HG03342 (cell line): ENCODE results near the gene CHPF2.
A peak's percentile ranks its signal among the peaks of the same experiment; 100 is the strongest.

Experiments
- ATAC-seq: cut with Tn5 transposase; IDR thresholded peaks from one replicate; pipeline ENCODE4 v1.9.1; 2021; ENCODE audit warnings: mild to moderate bottlenecking, moderate library complexity; ENCODE audit not compliant: unreplicated experiment

Gene CHPF2

GRCh38 chr7:151232091-151232916, at the start of gene CHPF2:
CHPF2 (plus strand) TSS chr7:151232483; CDS start chr7:151234012, 1,529 bp downstream.
- peak; percentile 97 for ATAC-seq

DNA sequence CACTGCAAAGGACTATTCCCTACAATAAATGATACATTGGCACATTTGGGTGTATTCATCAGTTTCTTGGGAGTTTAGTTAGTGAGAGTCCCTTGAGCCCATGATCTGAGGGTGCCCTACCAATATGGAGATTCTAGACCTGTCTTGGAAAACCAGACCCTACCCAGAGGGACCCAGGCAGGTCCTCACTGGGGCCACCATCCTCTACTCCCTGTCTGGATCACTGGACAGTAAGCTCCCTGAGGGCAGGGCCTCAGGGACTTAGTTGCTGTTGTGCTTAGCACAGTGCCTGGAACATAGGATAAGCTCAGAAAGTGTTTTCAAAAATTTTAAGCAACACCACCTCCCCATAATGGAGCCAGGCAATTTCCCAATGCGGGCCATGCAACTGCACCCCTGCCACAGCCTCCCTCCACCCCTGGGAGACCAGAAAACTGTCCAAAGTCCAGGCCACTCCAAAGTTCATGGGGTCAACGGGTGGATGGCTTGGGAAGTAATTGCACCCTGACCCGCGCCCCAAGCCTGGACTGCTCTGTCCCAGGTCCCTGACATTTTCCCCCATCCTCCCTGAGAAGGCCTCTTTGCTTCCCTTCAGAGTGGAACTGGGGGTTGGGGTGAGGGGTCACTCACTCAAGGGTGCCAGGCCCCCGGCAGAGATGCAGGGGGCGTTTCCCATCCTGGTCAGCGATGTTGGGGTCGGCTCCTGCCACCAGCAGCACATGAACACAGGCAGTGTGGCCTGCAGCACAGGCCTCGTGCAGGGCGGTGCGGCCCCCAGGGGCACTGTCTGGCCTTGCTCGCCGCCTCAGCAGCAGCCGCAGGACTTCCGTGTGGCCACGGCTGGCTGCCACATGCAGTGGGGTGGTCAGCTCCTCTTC, 46.3 kb upstream of the CHPF2 start:
- ATAC-seq: no peak

DNA sequence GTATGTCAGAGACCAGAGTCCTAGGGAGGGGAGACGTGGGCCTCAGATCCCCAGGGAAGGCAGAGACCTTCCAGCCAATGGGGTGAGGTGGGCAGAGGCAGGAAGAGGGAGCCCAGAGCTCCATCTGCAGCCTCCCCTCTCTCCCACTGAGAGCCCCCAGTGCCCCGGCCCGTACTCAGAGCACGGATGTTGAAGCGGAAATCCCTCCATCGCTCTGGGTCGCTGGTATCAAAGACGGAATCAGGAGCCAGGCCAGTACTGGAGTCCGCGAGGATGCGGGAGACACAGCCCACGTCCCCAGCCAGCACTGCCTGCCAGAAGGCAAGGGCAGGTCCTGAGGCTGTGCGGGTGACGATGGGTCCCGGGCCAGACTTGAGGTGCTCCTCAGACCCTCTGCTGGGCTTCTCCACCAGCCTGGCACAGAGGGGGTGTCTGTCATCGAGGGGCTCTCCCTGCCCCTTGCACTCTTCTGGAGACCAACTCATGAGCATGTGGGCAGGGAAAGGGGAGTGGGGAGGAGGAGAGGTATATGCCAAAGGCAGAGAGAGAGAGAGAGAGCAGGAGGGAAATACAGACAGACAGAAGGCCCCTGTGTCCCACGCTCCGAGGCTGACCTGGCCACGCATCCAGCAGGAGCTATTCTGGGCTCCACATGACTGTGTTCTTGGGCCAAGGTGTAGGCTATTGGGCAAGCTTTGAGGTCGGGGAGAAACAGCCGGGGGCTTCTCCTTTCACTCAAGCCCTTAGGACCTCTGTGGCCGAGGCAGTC, 45.5 kb upstream of the CHPF2 start, which contains the start of gene ASB10:
TSS of gene ASB10 (minus strand) at position 611 of the 769 bp plus-strand sequence. CDS start at position 491, 120 bp downstream.
- ATAC-seq: no peak

DNA sequence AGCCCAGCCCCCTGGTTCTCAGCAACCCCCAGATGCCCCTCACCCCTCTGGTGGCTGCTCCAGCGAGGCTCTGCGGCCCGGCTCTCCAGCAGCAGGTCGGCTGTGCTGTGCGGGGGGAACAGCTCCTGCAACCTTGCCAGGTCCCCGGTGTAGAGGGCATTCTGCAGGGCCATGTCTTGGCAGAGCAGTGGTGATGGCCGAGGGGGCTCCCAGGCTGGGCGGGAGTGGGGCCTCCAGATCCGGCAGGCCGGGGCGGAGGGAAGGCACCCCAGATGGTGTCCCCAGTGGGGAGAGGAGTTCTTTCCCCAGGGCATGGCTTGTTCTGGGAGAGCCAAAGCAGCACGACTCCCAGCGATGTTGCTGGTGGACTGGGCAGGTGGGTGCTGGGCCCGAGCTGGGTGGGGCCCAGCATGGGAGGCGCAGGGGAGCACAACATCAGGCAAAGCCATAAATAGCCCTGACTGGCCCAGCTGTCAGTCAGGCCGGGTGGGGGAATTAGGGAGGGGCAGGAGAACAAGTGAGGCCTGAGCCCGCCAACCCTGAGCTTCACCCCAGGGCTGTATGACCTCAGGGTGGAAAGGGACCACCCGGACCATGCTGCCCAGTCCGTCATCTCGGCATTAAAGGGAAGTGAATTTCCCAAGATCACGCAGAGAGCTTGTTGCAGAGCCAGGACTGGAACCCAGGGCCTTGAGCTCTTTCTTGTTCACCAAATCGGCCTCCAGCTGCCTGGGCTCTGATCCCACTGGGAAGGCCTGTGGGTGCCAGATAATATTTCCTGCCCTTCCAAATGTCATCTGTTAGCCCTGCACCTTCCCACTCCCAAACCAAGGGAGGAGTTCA, 44.7 kb upstream of the CHPF2 start:
- ATAC-seq: no peak

- ATAC-seq: no peak
These were observed 44.1 kb upstream of the CHPF2 start for GRCh38 chr7:151188252-151188542.

- no peak for ATAC-seq
These were observed 43.2 kb upstream of the CHPF2 start for GRCh38 chr7:151189038-151189437.

GRCh38 chr7:151191544-151191943, 40.7 kb upstream of the CHPF2 start:
- ATAC-seq: no peak

DNA sequence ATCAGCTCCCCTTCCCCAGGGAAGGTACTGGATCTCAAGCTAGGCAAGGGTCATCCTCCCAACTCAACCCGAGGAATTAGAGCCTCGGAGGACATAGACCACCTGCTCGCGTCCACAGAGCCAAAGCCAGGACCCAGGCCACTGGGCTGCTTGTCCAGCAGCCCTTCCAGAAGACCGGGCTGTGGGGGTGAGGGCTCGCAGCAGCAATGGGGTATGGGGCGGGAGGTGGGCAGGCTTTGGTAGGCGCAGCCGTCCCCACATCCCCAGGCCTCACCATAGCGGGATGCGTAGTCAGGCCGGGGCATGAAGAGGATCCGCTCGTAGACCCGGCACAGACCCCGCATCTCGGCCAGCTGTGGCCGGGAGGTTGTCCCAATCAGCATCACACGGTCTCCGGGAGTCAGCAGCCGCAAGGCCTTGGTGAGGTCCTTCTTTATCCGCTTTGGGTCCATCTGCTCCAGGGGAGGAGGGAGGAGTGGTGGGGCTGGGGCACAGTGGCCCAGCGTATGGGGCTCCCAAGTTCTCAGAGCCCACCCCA, 40.2 kb upstream of the CHPF2 start:
- no peak for ATAC-seq

DNA sequence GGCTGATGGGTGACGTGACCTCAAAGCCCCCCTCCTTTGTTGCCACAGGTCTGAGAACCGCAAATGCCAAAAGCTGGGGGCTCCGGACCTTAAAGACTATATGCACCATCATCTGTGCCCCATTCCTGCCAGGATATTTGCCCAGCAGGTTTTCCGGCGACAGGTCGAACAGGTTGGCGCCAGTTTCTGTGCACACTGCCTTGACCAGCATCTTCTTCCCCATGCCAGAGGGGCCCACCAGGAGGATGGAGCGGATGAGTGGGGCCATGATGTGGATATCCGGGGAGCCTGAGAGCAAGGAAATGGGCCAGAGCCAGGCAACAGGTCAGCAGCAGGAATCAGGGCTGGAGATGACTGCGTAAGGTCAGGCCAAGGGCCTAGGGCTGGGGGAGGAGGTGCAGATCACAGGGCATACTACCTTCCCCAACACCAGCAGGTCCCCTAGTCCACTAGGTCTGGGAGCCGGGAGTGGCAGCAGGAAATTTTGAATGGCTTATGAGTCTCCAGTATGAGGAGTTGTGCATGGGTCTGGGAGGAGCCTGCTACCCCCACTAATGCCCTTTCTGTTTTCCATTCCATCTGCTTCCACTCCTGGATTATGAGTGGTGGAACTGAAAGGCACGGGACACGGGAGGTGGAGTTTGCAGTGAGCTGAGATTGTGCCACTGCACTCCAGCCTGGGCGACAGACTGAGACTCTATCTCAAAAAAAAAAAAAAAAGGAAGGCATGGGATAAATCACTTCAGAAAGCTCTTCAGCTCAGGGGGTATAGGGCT, 38.9 kb upstream of the CHPF2 start:
- ATAC-seq: no peak

GRCh38 chr7:151194188-151194587, 38.1 kb upstream of the CHPF2 start:
- no peak for ATAC-seq

DNA sequence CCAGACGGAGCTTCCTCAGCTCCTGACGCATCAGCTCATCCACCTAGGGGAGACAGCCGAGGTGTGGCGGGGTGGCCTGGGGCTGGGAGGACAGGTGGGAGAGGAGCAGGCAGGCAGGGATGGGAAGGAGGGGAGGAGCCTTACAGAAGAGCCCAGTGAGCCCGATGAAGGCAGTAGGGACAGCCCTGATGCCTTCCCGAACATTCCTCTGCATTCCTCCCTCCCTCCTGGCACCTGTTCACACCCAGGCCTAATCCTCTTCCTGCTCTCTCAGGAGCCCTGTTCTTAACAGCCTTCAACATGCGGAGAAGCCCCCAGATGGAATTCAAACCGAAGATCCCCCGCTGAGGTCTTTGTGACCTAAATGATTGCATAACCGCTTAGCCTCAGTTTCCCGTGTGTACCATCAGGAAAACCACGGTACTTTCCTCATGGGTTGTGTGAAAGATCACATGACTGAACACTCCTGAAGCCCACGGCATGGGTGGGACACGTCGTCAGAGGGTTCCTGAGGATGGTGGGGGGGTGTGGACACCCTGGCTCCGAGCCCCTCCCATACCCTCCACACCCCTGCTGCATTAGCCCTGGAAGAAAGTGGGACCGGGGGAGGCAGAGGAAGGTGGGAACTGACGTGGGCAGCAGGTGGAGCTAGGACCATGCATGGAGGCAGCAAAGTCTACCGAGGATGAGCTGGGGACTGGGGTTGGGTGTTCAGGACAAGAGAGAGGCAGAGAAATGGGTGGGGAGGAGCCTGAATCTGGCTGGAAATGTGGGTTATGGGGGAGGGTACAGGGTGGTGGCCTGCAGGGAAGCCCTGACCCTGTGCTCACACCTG, 36.5 kb upstream of the CHPF2 start:
- ATAC-seq: no peak

- no peak for ATAC-seq
These were observed 34.4 kb upstream of the CHPF2 start for GRCh38 chr7:151197932-151198331.

DNA sequence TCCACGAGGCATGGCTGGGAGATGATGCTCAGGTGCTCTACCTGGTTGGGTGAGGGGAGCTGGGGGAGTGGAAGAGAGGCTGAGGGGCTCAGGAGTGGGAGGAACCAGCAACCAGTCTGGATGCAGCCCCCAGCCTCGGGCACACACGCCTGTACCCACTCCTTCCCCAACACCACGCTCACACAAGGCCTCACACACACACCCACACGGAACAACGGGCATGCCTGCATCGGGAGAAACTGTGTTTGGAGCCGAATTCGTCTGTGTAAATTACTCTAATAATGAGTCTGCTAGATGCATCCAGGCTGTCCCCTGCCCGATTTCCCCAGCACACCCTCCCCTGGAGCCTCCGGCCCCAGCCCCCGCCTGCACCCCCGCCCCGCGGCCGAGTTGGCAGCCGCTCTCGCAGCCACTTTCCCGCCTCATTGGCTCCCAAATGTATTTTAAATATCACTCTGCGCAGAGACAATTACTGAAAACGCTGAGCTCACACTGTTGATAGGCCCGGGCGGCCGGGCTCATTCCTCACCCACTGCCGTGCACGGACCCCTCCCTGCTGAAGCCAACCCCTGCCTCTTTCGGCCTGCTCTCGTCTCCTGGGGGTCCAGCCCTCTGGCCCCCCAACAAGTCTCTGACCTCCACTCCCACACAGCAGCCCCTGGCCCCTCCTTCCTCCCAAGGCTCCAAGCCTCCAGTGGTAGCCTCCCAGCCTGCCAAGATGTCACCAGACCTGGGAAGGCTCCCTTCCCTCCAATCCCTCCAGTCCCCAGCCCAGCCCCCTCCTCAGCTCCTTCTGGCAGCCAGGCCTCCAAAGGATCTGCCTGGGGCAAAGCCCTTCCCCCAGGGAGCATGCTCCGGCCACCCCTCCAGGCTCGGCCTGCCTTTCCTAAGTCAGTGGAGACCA, 33.1 kb upstream of the CHPF2 start:
- no peak for ATAC-seq

GRCh38 chr7:151201344-151201743, 30.9 kb upstream of the CHPF2 start:
- no peak for ATAC-seq

GRCh38 chr7:151201751-151202150, 30.5 kb upstream of the CHPF2 start:
- no peak for ATAC-seq

- ATAC-seq: no peak
These were observed 29.4 kb upstream of the CHPF2 start for GRCh38 chr7:151202836-151203235.

DNA sequence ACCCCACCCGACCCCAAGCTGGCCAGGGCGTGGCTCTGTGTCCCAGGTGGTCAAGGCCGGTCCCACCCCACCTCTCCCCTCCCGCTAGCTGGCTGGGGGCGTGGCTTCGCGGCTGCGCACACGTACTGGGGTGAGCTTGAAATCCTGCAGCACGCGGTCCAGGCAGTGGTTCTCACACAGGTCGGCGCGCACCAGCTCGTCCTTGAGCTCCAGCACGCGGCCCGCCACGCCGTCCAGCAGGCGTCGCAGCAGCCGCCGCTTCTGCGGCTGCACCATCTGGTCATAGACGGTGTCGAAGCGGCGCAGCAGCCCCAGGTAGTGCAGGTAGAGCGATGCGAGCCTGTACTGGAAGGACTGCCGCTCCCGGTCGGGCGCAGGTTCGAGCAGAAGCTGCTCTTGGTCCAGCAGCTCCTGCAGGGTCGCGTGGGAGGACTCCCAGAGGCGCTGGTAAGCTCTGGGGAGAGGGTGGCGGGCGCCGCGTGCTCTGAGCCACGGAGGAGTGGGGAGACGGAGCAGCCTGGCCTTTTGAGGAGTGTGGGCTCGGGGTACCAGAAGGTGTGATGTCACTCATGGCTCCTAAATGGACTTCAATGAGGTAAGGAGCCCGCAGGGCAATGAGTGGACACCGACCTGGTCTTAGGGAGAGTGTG, 27.8 kb upstream of the CHPF2 start:
- no peak for ATAC-seq
